HL-60 (cell line): ENCODE measurements around the gene CIAO1.

Experiments
- POLR2AphosphoS5 ChIP-seq: IDR thresholded peaks from 2 replicates; pipeline ENCODE4 v1.6.1; 2012; ENCODE audit warnings: low read depth
- TF ChIP-seq, protein P1 (sequence below): IDR thresholded peaks from one replicate; pipeline ENCODE4 v1.5.1; 2011; ENCODE audit warnings: low read length, control low read depth, inconsistent platforms; ENCODE audit not compliant: insufficient read depth
- TF ChIP-seq, protein P2 (sequence below): IDR thresholded peaks from 2 replicates; pipeline ENCODE4 v1.6.1; 2012; ENCODE audit warnings: low read depth; ENCODE audit not compliant: insufficient replicate concordance

DNA sequence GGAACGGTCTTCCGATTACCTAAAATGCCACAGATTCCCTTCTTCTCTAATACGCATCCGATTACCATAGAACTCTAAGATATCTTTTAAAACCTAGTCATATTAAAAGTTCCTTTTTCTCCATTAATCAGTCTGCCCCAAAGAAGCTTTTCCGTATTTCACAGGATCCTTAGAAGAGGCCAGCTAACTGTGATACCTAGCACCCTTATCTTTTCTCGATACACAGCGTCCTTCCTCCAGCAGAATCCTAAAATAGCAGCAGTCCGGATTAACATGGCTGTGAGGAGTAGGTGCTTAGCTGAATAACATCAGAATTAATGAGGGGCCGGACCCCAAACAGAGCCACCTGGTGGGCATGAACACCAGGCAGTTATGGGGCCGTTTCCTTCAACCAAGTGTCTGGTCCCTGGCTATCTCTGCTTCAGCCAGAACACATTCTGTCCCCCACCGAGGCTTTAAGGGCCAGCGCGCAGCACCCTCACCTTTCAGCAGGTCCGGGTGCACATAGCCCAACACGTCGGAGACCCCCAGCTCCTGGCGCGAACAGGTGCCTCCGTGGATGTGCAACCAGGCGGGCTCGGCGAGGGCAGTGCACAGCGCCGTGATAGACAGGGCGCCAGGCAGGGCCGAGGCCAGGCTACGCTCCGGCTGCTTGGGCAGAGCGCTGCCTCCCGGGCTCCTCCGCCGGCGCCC, 1.2 kb upstream of the CIAO1 start:
- TF ChIP-seq, protein P1, sequence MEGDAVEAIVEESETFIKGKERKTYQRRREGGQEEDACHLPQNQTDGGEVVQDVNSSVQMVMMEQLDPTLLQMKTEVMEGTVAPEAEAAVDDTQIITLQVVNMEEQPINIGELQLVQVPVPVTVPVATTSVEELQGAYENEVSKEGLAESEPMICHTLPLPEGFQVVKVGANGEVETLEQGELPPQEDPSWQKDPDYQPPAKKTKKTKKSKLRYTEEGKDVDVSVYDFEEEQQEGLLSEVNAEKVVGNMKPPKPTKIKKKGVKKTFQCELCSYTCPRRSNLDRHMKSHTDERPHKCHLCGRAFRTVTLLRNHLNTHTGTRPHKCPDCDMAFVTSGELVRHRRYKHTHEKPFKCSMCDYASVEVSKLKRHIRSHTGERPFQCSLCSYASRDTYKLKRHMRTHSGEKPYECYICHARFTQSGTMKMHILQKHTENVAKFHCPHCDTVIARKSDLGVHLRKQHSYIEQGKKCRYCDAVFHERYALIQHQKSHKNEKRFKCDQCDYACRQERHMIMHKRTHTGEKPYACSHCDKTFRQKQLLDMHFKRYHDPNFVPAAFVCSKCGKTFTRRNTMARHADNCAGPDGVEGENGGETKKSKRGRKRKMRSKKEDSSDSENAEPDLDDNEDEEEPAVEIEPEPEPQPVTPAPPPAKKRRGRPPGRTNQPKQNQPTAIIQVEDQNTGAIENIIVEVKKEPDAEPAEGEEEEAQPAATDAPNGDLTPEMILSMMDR = peak; percentile 28
- TF ChIP-seq, protein P2, sequence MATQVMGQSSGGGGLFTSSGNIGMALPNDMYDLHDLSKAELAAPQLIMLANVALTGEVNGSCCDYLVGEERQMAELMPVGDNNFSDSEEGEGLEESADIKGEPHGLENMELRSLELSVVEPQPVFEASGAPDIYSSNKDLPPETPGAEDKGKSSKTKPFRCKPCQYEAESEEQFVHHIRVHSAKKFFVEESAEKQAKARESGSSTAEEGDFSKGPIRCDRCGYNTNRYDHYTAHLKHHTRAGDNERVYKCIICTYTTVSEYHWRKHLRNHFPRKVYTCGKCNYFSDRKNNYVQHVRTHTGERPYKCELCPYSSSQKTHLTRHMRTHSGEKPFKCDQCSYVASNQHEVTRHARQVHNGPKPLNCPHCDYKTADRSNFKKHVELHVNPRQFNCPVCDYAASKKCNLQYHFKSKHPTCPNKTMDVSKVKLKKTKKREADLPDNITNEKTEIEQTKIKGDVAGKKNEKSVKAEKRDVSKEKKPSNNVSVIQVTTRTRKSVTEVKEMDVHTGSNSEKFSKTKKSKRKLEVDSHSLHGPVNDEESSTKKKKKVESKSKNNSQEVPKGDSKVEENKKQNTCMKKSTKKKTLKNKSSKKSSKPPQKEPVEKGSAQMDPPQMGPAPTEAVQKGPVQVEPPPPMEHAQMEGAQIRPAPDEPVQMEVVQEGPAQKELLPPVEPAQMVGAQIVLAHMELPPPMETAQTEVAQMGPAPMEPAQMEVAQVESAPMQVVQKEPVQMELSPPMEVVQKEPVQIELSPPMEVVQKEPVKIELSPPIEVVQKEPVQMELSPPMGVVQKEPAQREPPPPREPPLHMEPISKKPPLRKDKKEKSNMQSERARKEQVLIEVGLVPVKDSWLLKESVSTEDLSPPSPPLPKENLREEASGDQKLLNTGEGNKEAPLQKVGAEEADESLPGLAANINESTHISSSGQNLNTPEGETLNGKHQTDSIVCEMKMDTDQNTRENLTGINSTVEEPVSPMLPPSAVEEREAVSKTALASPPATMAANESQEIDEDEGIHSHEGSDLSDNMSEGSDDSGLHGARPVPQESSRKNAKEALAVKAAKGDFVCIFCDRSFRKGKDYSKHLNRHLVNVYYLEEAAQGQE = no peak
- no peak for TF ChIP-seq POLR2AphosphoS5
